ENCODE results near the gene TTLL12. TPM values are rescaled to one million over a fixed set of nuclear protein-coding genes. Genes with fewer than 3 reads are reported as not detected.

The TTLL12 gene
- total RNA-seq: 35.1 and 53.7 TPM in 2 replicates

GRCh38 chr22:43186272-43187170 lies at the start of gene TTLL12:
TTLL12 (minus strand) TSS chr22:43187134; CDS start chr22:43187069, 65 bp downstream.
- peaks cover 12% of the 10 kb centered on the region for H3K36me3 ChIP-seq (ENCODE audit: control insufficient read depth, insufficient read depth, low read length)
- no peak for DNase-seq (ENCODE audit: low read depth)
- FAIRE-seq: no peak
- H3K4me3 ChIP-seq (ENCODE audit: low read depth, low read length): peak within 1 kb of the TSS; percentile 79
- TF ChIP-seq, protein P1, sequence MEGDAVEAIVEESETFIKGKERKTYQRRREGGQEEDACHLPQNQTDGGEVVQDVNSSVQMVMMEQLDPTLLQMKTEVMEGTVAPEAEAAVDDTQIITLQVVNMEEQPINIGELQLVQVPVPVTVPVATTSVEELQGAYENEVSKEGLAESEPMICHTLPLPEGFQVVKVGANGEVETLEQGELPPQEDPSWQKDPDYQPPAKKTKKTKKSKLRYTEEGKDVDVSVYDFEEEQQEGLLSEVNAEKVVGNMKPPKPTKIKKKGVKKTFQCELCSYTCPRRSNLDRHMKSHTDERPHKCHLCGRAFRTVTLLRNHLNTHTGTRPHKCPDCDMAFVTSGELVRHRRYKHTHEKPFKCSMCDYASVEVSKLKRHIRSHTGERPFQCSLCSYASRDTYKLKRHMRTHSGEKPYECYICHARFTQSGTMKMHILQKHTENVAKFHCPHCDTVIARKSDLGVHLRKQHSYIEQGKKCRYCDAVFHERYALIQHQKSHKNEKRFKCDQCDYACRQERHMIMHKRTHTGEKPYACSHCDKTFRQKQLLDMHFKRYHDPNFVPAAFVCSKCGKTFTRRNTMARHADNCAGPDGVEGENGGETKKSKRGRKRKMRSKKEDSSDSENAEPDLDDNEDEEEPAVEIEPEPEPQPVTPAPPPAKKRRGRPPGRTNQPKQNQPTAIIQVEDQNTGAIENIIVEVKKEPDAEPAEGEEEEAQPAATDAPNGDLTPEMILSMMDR (IDR thresholded peaks at IDR 0.05; ENCODE audit: insufficient read depth, low read length, severe bottlenecking): peak; percentile 7
- no peaks in the 10 kb centered on the region for H3K27me3 ChIP-seq (ENCODE audit: control insufficient read depth, insufficient read depth, low read length)

GRCh38 chr22:43235445-43236409 lies 48.8 kb upstream of the TTLL12 start:
- peaks cover 7% of the 10 kb centered on the region for H3K27me3 ChIP-seq (ENCODE audit: control insufficient read depth, insufficient read depth, low read length)
- FAIRE-seq (no peak), DNase-seq (ENCODE audit: low read depth) (no peak)
- H3K4me3 ChIP-seq (ENCODE audit: low read depth, low read length): no peak overlapping the region
- no peaks in the 10 kb centered on the region for H3K36me3 ChIP-seq (ENCODE audit: control insufficient read depth, insufficient read depth, low read length)
- TF ChIP-seq, protein P1 (IDR thresholded peaks at IDR 0.05; ENCODE audit: insufficient read depth, low read length, severe bottlenecking): no peak

DNA sequence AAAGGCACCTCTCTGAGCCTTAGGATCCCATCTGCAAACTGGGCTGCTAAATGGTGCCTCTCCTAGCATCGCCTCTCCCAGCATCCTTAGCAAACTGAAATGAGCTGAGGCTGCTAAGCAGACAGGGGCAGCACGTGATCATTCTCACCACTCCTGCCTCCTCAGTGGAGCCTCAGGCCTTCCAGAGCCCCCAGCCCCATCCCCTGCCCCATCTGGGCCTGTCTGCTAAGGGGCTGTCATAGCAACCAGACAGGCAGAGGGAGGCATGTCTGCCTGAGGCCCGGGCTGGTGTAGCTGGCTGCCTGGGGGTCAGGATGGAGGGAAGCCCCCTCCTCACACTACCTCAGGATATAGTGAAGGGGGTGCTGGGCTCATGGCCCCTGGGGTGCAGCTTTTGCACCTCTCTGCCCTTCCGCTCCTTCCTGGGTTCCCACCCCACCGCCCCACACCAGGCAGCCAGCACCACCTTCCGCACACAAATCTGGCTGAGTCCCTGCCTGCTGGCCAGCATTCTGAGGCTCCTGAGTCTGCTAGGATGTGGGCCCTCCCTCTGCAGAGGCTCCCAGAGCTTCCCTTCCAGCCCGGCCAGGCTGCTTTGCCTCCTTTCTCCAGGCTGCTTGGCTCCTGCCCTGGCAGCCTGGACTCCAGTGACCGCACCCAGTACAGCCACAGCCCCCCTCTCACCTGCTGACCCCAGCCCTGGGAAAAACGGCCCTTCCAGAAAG lies 47.5 kb upstream of the TTLL12 start:
- H3K27me3 ChIP-seq (ENCODE audit: control insufficient read depth, insufficient read depth, low read length): peaks cover 7% of the 10 kb centered on the region
- no peaks in the 10 kb centered on the region for H3K36me3 ChIP-seq (ENCODE audit: control insufficient read depth, insufficient read depth, low read length)
- TF ChIP-seq, protein P1 (IDR thresholded peaks at IDR 0.05; ENCODE audit: insufficient read depth, low read length, severe bottlenecking): no peak
- FAIRE-seq (no peak), DNase-seq (ENCODE audit: low read depth) (no peak)
- no peak overlapping the region for H3K4me3 ChIP-seq (ENCODE audit: low read depth, low read length)

DNA sequence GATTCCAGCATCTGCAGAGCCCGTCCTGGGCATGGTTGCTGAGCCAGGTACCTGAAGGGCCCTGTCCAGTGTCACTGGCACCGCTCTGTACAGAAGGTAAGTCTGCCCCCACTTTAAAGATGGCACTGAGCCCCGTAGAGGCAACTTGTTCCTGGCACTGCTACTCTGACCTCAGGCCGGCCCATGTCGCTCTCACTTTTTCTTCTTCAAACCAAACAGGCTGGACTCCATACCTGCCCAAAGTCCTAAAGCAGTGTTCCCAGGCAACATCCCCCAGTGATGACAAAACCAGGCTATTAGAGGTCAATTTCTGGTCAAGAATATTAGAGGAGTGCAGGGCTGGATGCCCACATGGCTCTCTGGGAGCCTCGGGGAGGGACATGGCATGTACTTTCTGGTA lies 46.6 kb upstream of the TTLL12 start:
- Histone ChIP-seq H3K27me3 (ENCODE audit: control insufficient read depth, insufficient read depth, low read length) (peaks cover 7% of the 10 kb centered on the region), H3K36me3 (ENCODE audit: control insufficient read depth, insufficient read depth, low read length) (no peaks in the 10 kb centered on the region), H3K4me3 (ENCODE audit: low read depth, low read length) (no peak overlapping the region)
- FAIRE-seq (no peak), DNase-seq (ENCODE audit: low read depth) (no peak)
- TF ChIP-seq, protein P1 (IDR thresholded peaks at IDR 0.05; ENCODE audit: insufficient read depth, low read length, severe bottlenecking): no peak

DNA sequence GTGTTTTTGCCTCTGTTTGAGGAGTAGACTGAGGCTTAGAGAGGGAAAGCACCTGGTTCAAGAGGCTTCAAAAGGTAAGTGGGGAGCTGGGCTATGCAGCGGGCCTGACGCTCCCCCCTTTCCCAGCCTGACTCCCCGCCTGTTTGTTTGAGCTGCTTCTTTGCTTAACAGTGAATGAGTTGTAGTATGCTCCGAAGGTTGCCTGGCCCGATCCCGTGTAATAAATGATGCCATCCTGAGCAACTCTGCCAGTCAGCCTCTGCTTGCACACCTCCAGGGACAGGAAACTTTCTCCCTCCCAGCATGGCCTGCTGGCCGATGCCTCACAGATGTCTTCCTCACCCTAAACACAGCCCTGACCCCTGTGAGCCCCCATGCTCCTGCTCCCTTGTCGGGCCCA lies 45.5 kb upstream of the TTLL12 start:
- no peak for FAIRE-seq
- H3K27me3 ChIP-seq (ENCODE audit: control insufficient read depth, insufficient read depth, low read length): peaks cover 7% of the 10 kb centered on the region

More for the DNA sequence above, 45.5 kb upstream of the TTLL12 start:
- H3K4me3 ChIP-seq (ENCODE audit: low read depth, low read length): no peak overlapping the region
- DNase-seq (ENCODE audit: low read depth): no peak
- TF ChIP-seq, protein P1 (IDR thresholded peaks at IDR 0.05; ENCODE audit: insufficient read depth, low read length, severe bottlenecking): no peak
- H3K36me3 ChIP-seq (ENCODE audit: control insufficient read depth, insufficient read depth, low read length): no peaks in the 10 kb centered on the region

Measured in bronchial epithelial cell (primary cell).